Heart left ventricle (tissue), 16 donors: ENCODE measurements around the gene SEMG1. TPM values are rescaled to one million over a fixed set of nuclear protein-coding genes. Genes with fewer than 3 reads are reported as not detected.

ENCODE experiments used
- ATAC-seq, 4 donors: fragments of 200-7000 bp; cut with Tn5 transposase; one replicate each; pipeline ENCODE4 v1.9.1; 2020 to 2022; ENCODE audit warnings: moderate library complexity in 4 of 4, mild to moderate bottlenecking in 3 of 4, moderate number of reproducible peaks in 1 of 4
- DNase-seq, 5 donors: peaks; one replicate each; pipeline ENCODE4 v3.0.0-alpha.2; 2020
- H3K27ac ChIP-seq, 12 donors: fragments of 200-600 bp; sonication (generic) in 4 of 12; one replicate each; pipeline versions ENCODE4 v1.5.0 to v1.8.0; 2016 to 2022; ENCODE audit warnings: mild to moderate bottlenecking in 2 of 12
- H3K27me3 ChIP-seq, 9 donors: fragments of 200-600 bp; sonication (generic) in 2 of 9; one replicate each; pipeline versions ENCODE4 v1.5.1 to v1.8.0; 2016 to 2022; ENCODE audit warnings: mild to moderate bottlenecking in 3 of 9
- H3K36me3 ChIP-seq, 9 donors: fragments of 200-600 bp; sonication (generic) in 2 of 9; one replicate each; pipeline versions ENCODE4 v1.5.0 to v1.8.0; 2018 to 2022; ENCODE audit warnings: mild to moderate bottlenecking in 2 of 9
- H3K4me1 ChIP-seq, 12 donors: fragments of 200-600 bp; sonication (generic) in 4 of 12; one replicate each; pipeline versions ENCODE4 v1.5.0 to v1.8.0; 2016 to 2022; ENCODE audit warnings: mild to moderate bottlenecking in 3 of 12
- H3K4me3 ChIP-seq, 12 donors: fragments of 200-600 bp; sonication (generic) in 4 of 12; one replicate each; pipeline versions ENCODE4 v1.5.0 to v1.8.0; 2017 to 2022; ENCODE audit warnings: mild to moderate bottlenecking in 9 of 12, moderate library complexity in 4 of 12
- H3K9me3 ChIP-seq, 12 donors: fragments of 200-600 bp; sonication (generic) in 4 of 12; one replicate each; pipeline versions ENCODE4 v1.5.0 to v1.8.0; 2016 to 2022; ENCODE audit warnings: mild to moderate bottlenecking in 1 of 12
- CTCF ChIP-seq, 12 donors: fragments of 200-600 bp; sonication (generic) in 4 of 12; IDR thresholded peaks; one replicate each; pipeline versions ENCODE4 v1.5.0 to v1.8.0; 2018 to 2022; ENCODE audit warnings: antibody characterized with exemption in 12 of 12, mild to moderate bottlenecking in 5 of 12
- POLR2A ChIP-seq, 2 donors: fragments of 450-650 bp; IDR thresholded peaks; one replicate each; pipeline ENCODE4 v1.6.1; 2017; ENCODE audit warnings: antibody characterized with exemption in 2 of 2, mild to moderate bottlenecking in 2 of 2, moderate library complexity in 2 of 2
- WGBS, 4 donors: extraction: QIAGEN DNeasy Blood & Tissue Kit in 2 of 4; methylation state at CpG; one replicate each; pipeline versions ENCODE4 v1.1.5 to v1.1.7; 2013 to 2018; 5-methylcytosine and 5-hydroxymethylcytosine counted together
- intact Hi-C, 10 donors: fragments of 100-400 bp; cut with DNase I; formaldehyde crosslinking; loops; one replicate each; pipeline versions ENCODE4 v1.11.1 to v1.14.2; 2022
- polyA plus RNA-seq, 2 donors: library from polyadenylated mRNA; stranded (reverse); fragments of 200-250 nt; gene quantifications; one replicate each; pipeline ENCODE4 v1.2.3, GENCODE V29; 2013
- total RNA-seq, 9 donors: library from RNA; depleted of rRNA in 2 of 9; stranded (reverse); fragments of >200 nt in 2 of 9; fragmentation: NEBNext Ultra II Directional in 3 of 9; extraction: Animal tissue kit (Norgen Biotek cat#: 25700) in 3 of 9; gene quantifications; one replicate each; pipeline versions ENCODE4 v1.1.0 to v1.2.4, GENCODE V29; 2016 to 2023
- donor health status: ischemic (EF 13 %, LVEDD 7.1; RV severe dilation, severe dysfunction).
- donor health status: healthy with polysubstance abuse.
- donor health status: DM: no; HTN: yes; CAD: no.
- donor health status: DM: no; HTN: no; CAD: no.
- donor health status: ischemic (EF 25% LVEDD 6.9; RV normal size, moderate dysfunction).
- donor health status: ischemic (EF 25% LVEDD 5.7; RV mildly dilated, moderate dysfunction).
- donor health status: healthy.
- donor health status: DM: yes; HTN: yes; CAD: no.
- donor health status: ischemic (EF 35%, LVEDD 5.7; RV mildly dilated, moderate dysfunction).
- donor health status: nonischemic (EF 11% LVEDD 7.7; RV severe dilation, severe dysfunction).
- donor health status: DM: yes; HTN: yes; CAD: no.
- donor health status: PGD.
- donor health status: ischemic (EF 29% LVEDD 5.4; RV normal size, mild dysfunction).
- donor health status: nonischemic (EF 23%, LVEDD 6.1; RV moderate dilation, normal function).

The SEMG1 gene
- total and polyA plus RNA-seq, 11 donors = not detected

GRCh38 chr20:45258664-45259063 lies 51.8 kb downstream of the SEMG1 start:
- intact Hi-C loops = loop anchor here in 1 of 10 donors (10.0 kb wide), 1 partner anchor 64 kb away; no protein-coding TSS in a partner anchor
- ATAC-seq (no peak), DNase-seq (no peak)
- Histone ChIP-seq H3K27ac (no peak overlapping the region), H3K27me3 (peaks cover 0 to 17% (median 0%) of the 10 kb centered on the region in 9 donors), H3K9me3 (no peaks in the 10 kb centered on the region), H3K36me3 (no peaks in the 10 kb centered on the region), H3K4me3 (no peak overlapping the region), H3K4me1 (peaks cover 0 to 16% (median 0%) of the 10 kb centered on the region in 12 donors)
- TF ChIP-seq CTCF (IDR thresholded peaks at IDR 0.05) (no peak), POLR2A (IDR thresholded peaks at IDR 0.05) (no peak)
- WGBS, 4 donors = 41 to 50% (median 47%) methylated on average over 2 of the region's 2 CpGs

Other genes starting within 250 kb of the SEMG1 start
- 10 to 100 TPM in 6 of 9 donors, 1 to 10 TPM in 3; 6.9 to 15.9 (median 12.7) TPM for gene TOMM34, start 246.6 kb upstream of the SEMG1 start, total RNA-seq
- 10 to 100 TPM in 1 of 2 donors, 1 to 10 TPM in 1; 5.4 to 27.4 TPM for gene TOMM34, start 246.6 kb upstream of the SEMG1 start, polyA plus RNA-seq
- gene STK4, start 240.5 kb upstream of the SEMG1 start, total RNA-seq = 10 to 100 TPM in 2 of 9 donors, 1 to 10 TPM in 7; 8.1 to 25.3 (median 9.5) TPM
- 1 to 10 TPM; 3.2 to 7.9 TPM for gene STK4, start 240.5 kb upstream of the SEMG1 start, polyA plus RNA-seq
- under 1 TPM in 2 of 9 donors, not detected in 7; 0.07 to 0.38 TPM for gene KCNS1, start 105.9 kb upstream of the SEMG1 start, total RNA-seq
- gene KCNS1, start 105.9 kb upstream of the SEMG1 start, polyA plus RNA-seq = under 1 TPM in 1 of 2 donors, not detected in 1; 0.14 TPM
- gene WFDC5, start 91.9 kb upstream of the SEMG1 start, total RNA-seq = not detected
- not detected for gene WFDC5, start 91.9 kb upstream of the SEMG1 start, polyA plus RNA-seq
- gene WFDC12, start 82.6 kb upstream of the SEMG1 start, total RNA-seq = not detected
- gene WFDC12, start 82.6 kb upstream of the SEMG1 start, polyA plus RNA-seq = not detected
- gene PI3, start 32.1 kb upstream of the SEMG1 start, total RNA-seq = under 1 TPM in 2 of 9 donors, not detected in 7; 0.55 to 0.97 TPM
- gene PI3, start 32.1 kb upstream of the SEMG1 start, polyA plus RNA-seq = under 1 TPM in 1 of 2 donors, not detected in 1; 0.47 TPM
- gene SEMG2, start 14.3 kb downstream of the SEMG1 start, total RNA-seq = not detected
- gene SEMG2, start 14.3 kb downstream of the SEMG1 start, polyA plus RNA-seq = not detected
- 100 to 1,000 TPM in 1 of 9 donors, 1 to 10 TPM in 3, under 1 TPM in 3, not detected in 2; 0.37 to 187 (median 1.8) TPM for gene SLPI, start 47.5 kb downstream of the SEMG1 start, total RNA-seq
- 1 to 10 TPM; 1.1 to 1.5 TPM for gene SLPI, start 47.5 kb downstream of the SEMG1 start, polyA plus RNA-seq
- not detected for gene RBPJL, start 99.8 kb downstream of the SEMG1 start, total RNA-seq
- gene RBPJL, start 99.8 kb downstream of the SEMG1 start, polyA plus RNA-seq = not detected
- gene MATN4, start 101.3 kb downstream of the SEMG1 start, total RNA-seq = not detected
- gene MATN4, start 101.3 kb downstream of the SEMG1 start, polyA plus RNA-seq = not detected
- gene SDC4, start 141.4 kb downstream of the SEMG1 start, total RNA-seq = 100 to 1,000 TPM in 2 of 9 donors, 10 to 100 TPM in 7; 62.1 to 140 (median 94.1) TPM
- gene SDC4, start 141.4 kb downstream of the SEMG1 start, polyA plus RNA-seq = 100 to 1,000 TPM in 1 of 2 donors, 10 to 100 TPM in 1; 44.3 to 139 TPM
- 10 to 100 TPM; 16.4 to 54.0 (median 23.0) TPM for gene SYS1, start 156.1 kb downstream of the SEMG1 start, total RNA-seq
- gene SYS1, start 156.1 kb downstream of the SEMG1 start, polyA plus RNA-seq = 10 to 100 TPM; 12.6 to 68.8 TPM
- gene TP53TG5, start 171.3 kb downstream of the SEMG1 start, total RNA-seq = 1 to 10 TPM in 2 of 9 donors, under 1 TPM in 5, not detected in 2; 0.32 to 3.2 (median 0.76) TPM
- 1 to 10 TPM in 1 of 2 donors, under 1 TPM in 1; 0.40 to 1.5 TPM for gene TP53TG5, start 171.3 kb downstream of the SEMG1 start, polyA plus RNA-seq
- 100 to 1,000 TPM; 209 to 395 (median 346) TPM for gene DBNDD2, start 201.3 kb downstream of the SEMG1 start, total RNA-seq
- 100 to 1,000 TPM; 331 to 423 TPM for gene DBNDD2, start 201.3 kb downstream of the SEMG1 start, polyA plus RNA-seq
- gene PIGT, start 209.1 kb downstream of the SEMG1 start, total RNA-seq = 100 to 1,000 TPM; 124 to 224 (median 165) TPM
- gene PIGT, start 209.1 kb downstream of the SEMG1 start, polyA plus RNA-seq = 100 to 1,000 TPM; 106 to 175 TPM